Right kidney (tissue), 1 donor: Measurements from ENCODE around the gene FNBP1L.

Source experiments
- DNase-seq: peaks from one replicate; pipeline ENCODE4 v3.0.0-alpha.2; 2016

The FNBP1L gene

GRCh38 chr1:93483606-93484005, 35.7 kb downstream of the FNBP1L start:
- DNase-seq, result no peak

- DNase-seq, result no peak
These were observed 40.3 kb downstream of the FNBP1L start for GRCh38 chr1:93488207-93488606.

GRCh38 chr1:93489756-93490155, 41.8 kb downstream of the FNBP1L start:
- DNase-seq, result no peak

GRCh38 chr1:93490357-93490756, 42.4 kb downstream of the FNBP1L start:
- no peak for DNase-seq

GRCh38 chr1:93495911-93496310, 48.0 kb downstream of the FNBP1L start:
- DNase-seq, result no peak

GRCh38 chr1:93496520-93496919, 48.6 kb downstream of the FNBP1L start:
- no peak for DNase-seq

- DNase-seq, result no peak
These were observed 51.2 kb downstream of the FNBP1L start for GRCh38 chr1:93499075-93499474.

- DNase-seq, result no peak
These were observed 51.6 kb downstream of the FNBP1L start for GRCh38 chr1:93499533-93499932.

GRCh38 chr1:93500275-93500674, 52.4 kb downstream of the FNBP1L start:
- no peak for DNase-seq

GRCh38 chr1:93501399-93501798, 53.5 kb downstream of the FNBP1L start:
- DNase-seq, result no peak

- no peak for DNase-seq
These were observed 54.0 kb downstream of the FNBP1L start for GRCh38 chr1:93501829-93502369.

- no peak for DNase-seq
These were observed 54.7 kb downstream of the FNBP1L start for GRCh38 chr1:93502571-93502970.

GRCh38 chr1:93503163-93503562, 55.2 kb downstream of the FNBP1L start:
- no peak for DNase-seq

- DNase-seq, result no peak
These were observed 55.9 kb downstream of the FNBP1L start for GRCh38 chr1:93503816-93504215.

GRCh38 chr1:93504247-93505033, 56.5 kb downstream of the FNBP1L start:
- DNase-seq, result no peak

GRCh38 chr1:93506126-93506525, 58.2 kb downstream of the FNBP1L start:
- DNase-seq, result no peak

GRCh38 chr1:93516164-93516563, 68.2 kb downstream of the FNBP1L start:
- DNase-seq, result no peak

- DNase-seq, result no peak
These were observed 70.6 kb downstream of the FNBP1L start for GRCh38 chr1:93518516-93518915.

- DNase-seq, result no peak
These were observed 71.4 kb downstream of the FNBP1L start for GRCh38 chr1:93519199-93519829.

GRCh38 chr1:93521618-93522017, 73.7 kb downstream of the FNBP1L start:
- DNase-seq, result no peak

GRCh38 chr1:93522721-93523120, 74.8 kb downstream of the FNBP1L start:
- no peak for DNase-seq

- no peak for DNase-seq
These were observed 77.5 kb downstream of the FNBP1L start for GRCh38 chr1:93525431-93525830.

GRCh38 chr1:93526431-93526830, 78.5 kb downstream of the FNBP1L start:
- DNase-seq, result no peak

GRCh38 chr1:93528412-93528811, 80.5 kb downstream of the FNBP1L start:
- no peak for DNase-seq
